ENCODE data around the gene MTSS2. TPM values are rescaled to one million over a fixed set of nuclear protein-coding genes. Genes with fewer than 3 reads are reported as not detected.
A peak's percentile ranks its signal among the peaks of the same experiment; 100 is the strongest.

MTSS2 gene
- total and polyA plus RNA-seq, 2 experiments from 2014 or later = 12.4 to 82.3 TPM

DNA sequence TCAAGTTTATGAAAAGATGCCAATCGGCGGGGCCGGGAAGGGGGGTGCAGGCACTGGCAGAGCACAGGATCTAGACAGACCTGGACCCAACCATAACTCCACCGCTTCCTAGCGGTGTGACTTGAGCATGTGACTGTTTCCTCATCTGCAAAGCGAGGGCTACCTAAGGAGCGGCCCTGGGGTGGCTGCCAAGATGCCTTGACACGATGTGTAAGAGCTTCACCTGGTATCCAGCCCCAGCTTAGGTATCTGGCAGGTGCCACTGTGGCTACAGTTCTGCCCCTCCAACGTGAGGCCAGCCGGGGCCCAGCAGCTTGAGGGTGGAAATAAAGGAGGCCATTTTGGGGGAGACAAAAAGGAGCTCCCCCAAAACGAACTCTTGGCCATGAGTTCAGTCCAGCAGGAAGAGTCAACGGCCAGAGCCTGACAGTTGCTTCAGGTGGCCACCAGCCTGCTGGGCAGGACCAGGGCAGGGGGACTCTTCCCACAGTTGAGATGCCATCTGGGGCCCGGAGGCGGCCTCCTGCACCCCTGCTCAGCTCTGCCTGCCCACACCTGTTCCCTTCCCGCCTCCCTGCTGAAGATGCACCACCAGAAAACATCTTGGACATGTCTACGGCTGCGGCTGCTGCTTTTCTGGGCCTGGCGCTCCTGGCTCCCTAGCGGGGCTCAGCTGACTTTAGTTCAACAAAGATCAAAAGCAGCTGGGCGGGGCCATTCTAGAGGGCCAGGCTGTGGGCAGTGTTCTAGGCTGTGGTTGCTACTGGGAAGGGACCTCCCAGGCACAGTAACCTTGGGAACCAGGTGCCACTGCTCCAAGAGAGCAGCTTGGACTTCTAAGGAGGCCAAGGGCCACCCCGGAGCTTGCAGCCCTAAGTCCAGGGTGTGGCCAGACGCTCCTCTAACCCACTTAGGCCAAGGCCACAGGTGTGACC is 3.4 kb upstream of the MTSS2 start:
- no peak for TF ChIP-seq CTCF (IDR thresholded peaks at IDR 0.05; ENCODE audit: low read depth, low read length)
- Histone ChIP-seq H3K36me3 (no peaks in the 10 kb centered on the region), H3K27me3 (no peaks in the 10 kb centered on the region), H3K27ac (peak overlapping the region; percentile 90), H3K4me1 (ENCODE audit: low read depth) (peaks cover 74% of the 10 kb centered on the region), H3K9me3 (ENCODE audit: low read depth) (no peaks in the 10 kb centered on the region), H3K4me3 (no peak overlapping the region)
- DNase-seq (ENCODE audit: low read depth in 1 of 2, low spot score in 1 of 2) = no peak

DNA sequence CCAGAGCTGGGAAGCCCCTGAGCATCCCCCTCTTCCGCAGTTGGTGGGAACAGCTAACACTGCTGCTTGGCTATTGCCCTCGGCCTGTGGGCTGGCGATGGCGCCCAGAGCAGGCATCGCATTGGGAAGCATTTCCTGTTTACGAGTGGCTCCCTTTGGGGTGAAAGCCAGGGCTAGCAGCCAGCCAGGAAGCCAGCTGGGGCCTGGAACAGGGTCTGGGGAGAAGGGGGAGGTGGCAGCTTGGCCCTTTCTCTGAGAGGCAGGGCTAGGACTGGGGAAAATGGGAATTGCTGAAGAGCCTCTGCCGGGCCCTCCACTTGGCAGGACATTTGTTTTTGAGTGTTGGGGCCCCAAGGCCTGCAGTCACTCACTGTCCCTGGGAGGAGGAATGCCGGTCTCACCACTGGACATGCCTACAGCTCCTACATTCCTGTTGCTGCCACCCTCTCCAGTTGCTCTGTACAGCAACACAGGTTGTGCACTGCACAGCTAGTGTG is 2.4 kb upstream of the MTSS2 start:
- no peaks in the 10 kb centered on the region for H3K36me3 ChIP-seq
- DNase-seq (ENCODE audit: low read depth in 1 of 2, low spot score in 1 of 2) = peak; percentile 68 to 84
- no peak for TF ChIP-seq CTCF (IDR thresholded peaks at IDR 0.05; ENCODE audit: low read depth, low read length)
- H3K4me1 ChIP-seq (ENCODE audit: low read depth) = peaks cover 65% of the 10 kb centered on the region
- no peak overlapping the region for H3K4me3 ChIP-seq
- H3K27ac ChIP-seq = peak overlapping the region; percentile 90
- H3K9me3 ChIP-seq (ENCODE audit: low read depth) = no peaks in the 10 kb centered on the region
- no peaks in the 10 kb centered on the region for H3K27me3 ChIP-seq

GRCh38 chr16:70687671-70688245 is 1.9 kb upstream of the MTSS2 start:
- no peaks in the 10 kb centered on the region for H3K27me3 ChIP-seq
- DNase-seq (ENCODE audit: low read depth in 1 of 2, low spot score in 1 of 2) = no peak
- no peak for TF ChIP-seq CTCF (IDR thresholded peaks at IDR 0.05; ENCODE audit: low read depth, low read length)
- no peaks in the 10 kb centered on the region for H3K36me3 ChIP-seq
- H3K9me3 ChIP-seq (ENCODE audit: low read depth) = no peaks in the 10 kb centered on the region
- no peak overlapping the region for H3K4me3 ChIP-seq
- peak overlapping the region; percentile 90 for H3K27ac ChIP-seq
- peaks cover 60% of the 10 kb centered on the region for H3K4me1 ChIP-seq (ENCODE audit: low read depth)

DNA sequence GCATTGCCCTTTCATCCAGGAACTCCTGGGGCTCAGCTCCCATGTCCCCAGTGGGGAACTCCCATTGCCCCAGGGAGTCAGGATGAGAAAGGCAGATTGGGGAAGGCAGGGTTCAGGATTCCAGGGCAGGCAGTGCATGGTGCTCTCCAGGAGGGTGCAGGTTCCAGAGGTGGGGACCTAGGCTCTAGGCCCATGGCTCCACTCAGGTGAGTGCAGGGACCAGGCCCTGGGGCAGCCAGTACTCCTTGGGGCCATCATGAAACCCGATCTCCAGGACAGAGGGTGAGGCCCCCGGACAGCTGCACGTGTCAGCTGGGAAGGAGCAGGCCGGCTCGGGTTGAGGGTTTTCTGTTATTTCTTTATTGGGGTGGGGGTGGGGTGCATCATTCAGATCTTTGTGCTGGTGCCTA is 1.3 kb upstream of the MTSS2 start:
- Histone ChIP-seq H3K9me3 (ENCODE audit: low read depth) (no peaks in the 10 kb centered on the region), H3K4me1 (ENCODE audit: low read depth) (peaks cover 53% of the 10 kb centered on the region), H3K4me3 (no peak overlapping the region), H3K36me3 (no peaks in the 10 kb centered on the region), H3K27me3 (no peaks in the 10 kb centered on the region), H3K27ac (peak overlapping the region; percentile 90)
- no peak for DNase-seq (ENCODE audit: low read depth in 1 of 2, low spot score in 1 of 2)
- no peak for TF ChIP-seq CTCF (IDR thresholded peaks at IDR 0.05; ENCODE audit: low read depth, low read length)

DNA sequence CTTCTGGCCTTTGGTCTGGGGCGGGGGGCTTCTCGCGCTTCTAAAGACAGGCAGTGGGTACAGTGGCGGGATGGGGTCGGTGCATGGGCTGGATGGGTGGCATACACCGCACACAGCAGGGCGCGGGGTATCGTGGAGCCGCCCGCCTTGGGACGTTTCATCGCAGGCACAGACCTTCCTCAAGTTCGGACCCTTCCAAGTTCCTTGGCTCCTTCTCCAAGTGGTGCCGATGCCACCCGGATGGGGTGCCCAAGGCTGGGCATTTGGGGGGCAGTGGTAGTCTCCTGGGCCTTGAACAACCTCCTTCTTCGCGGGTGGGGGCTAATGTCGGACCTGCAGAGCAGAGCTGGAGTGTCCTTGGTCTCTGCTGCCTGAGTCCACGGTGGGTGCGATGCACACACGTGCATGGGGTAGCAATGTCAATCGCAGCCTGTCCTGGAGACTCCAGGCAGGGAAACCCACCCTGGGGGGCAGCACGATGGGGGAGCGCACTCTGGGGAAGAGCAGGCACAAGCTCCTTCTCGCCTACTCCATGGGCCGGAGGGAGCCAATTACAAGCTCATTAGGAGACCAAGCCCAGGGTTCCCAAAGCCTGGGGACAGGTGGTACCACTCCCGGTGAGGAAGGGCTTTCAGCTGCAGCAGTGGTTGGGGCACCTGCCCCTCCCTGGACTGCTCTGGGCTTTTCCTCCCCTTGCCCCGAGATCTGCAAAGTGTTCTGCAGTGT is 686 bp upstream of the MTSS2 start:
- Histone ChIP-seq H3K4me3 (peak overlapping the region; percentile 6), H3K9me3 (ENCODE audit: low read depth) (no peaks in the 10 kb centered on the region), H3K27me3 (no peaks in the 10 kb centered on the region), H3K4me1 (ENCODE audit: low read depth) (peaks cover 48% of the 10 kb centered on the region), H3K36me3 (no peaks in the 10 kb centered on the region), H3K27ac (peak overlapping the region; percentile 75)
- TF ChIP-seq CTCF (IDR thresholded peaks at IDR 0.05; ENCODE audit: low read depth, low read length) = no peak
- no peak for DNase-seq (ENCODE audit: low read depth in 1 of 2, low spot score in 1 of 2)

Measured in cardiac muscle cell (in vitro differentiated cells and primary cell).